Activated CD8-positive, alpha-beta T cell treated with anti-CD3 and anti-CD28 coated beads, Interleukin-2, amount 10 ng/mL, durations not matched to agents 7 days and 5 days (primary cell): ENCODE results near the gene APBB1. TPM values are rescaled to one million over a fixed set of nuclear protein-coding genes. Genes with fewer than 3 reads are reported as not detected.

Source experiments
- ATAC-seq: fragments of 150-1000 bp; cut with Tn5 transposase; one replicate; pipeline ENCODE4 v1.10.0; 2021; ENCODE audit warnings: moderate library complexity
- CTCF ChIA-PET: fragments of 350-600 bp; sonication (Branson Sonifier 250); formaldehyde crosslinking; loops from one replicate; lab custom pipeline; 2021; ENCODE audit warnings: antibody characterized with exemption; lab: Charles Lee
- POLR2A ChIA-PET: fragments of 350-600 bp; sonication (Branson Sonifier 250); formaldehyde crosslinking; loops from one replicate; lab custom pipeline; 2021; ENCODE audit warnings: antibody characterized with exemption; lab: Charles Lee
- DNase-seq: peaks from one replicate; pipeline ENCODE4 v3.0.0-alpha.2; 2020
- H3K27ac Mint-ChIP-seq: one replicate; pipeline ENCODE4 v1.8.0; 2021; ENCODE audit warnings: mild to moderate bottlenecking, mixed read lengths
- H3K27me3 Mint-ChIP-seq: one replicate; pipeline ENCODE4 v1.8.0; 2021; ENCODE audit warnings: low read depth, mixed read lengths
- H3K36me3 Mint-ChIP-seq: one replicate; pipeline ENCODE4 v1.8.0; 2021; ENCODE audit warnings: low read depth, mixed read lengths
- H3K4me1 Mint-ChIP-seq: one replicate; pipeline ENCODE4 v1.8.0; 2021; ENCODE audit warnings: low read depth, mixed read lengths
- H3K4me3 Mint-ChIP-seq: one replicate; pipeline ENCODE4 v1.8.0; 2021; ENCODE audit warnings: mild to moderate bottlenecking, mixed read lengths
- H3K9me3 Mint-ChIP-seq: one replicate; pipeline ENCODE4 v1.8.0; 2022; ENCODE audit warnings: mixed read lengths; ENCODE audit not compliant: insufficient read depth
- total RNA-seq, 2 experiments: library from RNA; stranded (reverse); gene quantifications; one replicate each; pipeline ENCODE4 v1.2.3, GENCODE V29; 2021

Gene APBB1
- total RNA-seq, 2 experiments from 2014 or later = 51.7 to 52.4 TPM

DNA sequence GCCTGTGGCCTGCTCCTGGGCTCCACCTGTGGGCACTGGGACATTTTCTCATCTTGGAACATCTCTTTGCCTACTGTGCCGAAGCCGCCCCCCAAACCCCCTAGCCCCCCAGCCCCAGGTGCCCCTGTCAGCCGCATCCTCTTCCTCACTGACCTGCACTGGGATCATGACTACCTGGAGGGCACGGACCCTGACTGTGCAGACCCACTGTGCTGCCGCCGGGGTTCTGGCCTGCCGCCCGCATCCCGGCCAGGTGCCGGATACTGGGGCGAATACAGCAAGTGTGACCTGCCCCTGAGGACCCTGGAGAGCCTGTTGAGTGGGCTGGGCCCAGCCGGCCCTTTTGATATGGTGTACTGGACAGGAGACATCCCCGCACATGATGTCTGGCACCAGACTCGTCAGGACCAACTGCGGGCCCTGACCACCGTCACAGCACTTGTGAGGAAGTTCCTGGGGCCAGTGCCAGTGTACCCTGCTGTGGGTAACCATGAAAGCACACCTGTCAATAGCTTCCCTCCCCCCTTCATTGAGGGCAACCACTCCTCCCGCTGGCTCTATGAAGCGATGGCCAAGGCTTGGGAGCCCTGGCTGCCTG, 27.3 kb downstream of the APBB1 start:
- Mint-ChIP-seq H3K27ac (peak overlapping the region; percentile 85), H3K4me3 (peak overlapping the region; percentile 89), H3K4me1 (peaks cover 46% of the 10 kb centered on the region), H3K36me3 (peaks cover 40% of the 10 kb centered on the region), H3K27me3 (peaks cover 2% of the 10 kb centered on the region), H3K9me3 (no peaks in the 10 kb centered on the region)
- no peak for DNase-seq
- ChIA-PET CTCF (interaction anchor here (0.7 to 6.3 kb wide), 5 partner anchors 11 to 52 kb away, joined by 3 to 92 read pairs (median 11); no protein-coding TSS in a partner anchor), POLR2A (interaction anchor here (0.7 to 2.9 kb wide), 5 partner anchors 10 to 90 kb away, joined by 3 to 55 read pairs (median 4); partner anchors contain the start of gene TIMM10B)
- no peak for ATAC-seq

DNA sequence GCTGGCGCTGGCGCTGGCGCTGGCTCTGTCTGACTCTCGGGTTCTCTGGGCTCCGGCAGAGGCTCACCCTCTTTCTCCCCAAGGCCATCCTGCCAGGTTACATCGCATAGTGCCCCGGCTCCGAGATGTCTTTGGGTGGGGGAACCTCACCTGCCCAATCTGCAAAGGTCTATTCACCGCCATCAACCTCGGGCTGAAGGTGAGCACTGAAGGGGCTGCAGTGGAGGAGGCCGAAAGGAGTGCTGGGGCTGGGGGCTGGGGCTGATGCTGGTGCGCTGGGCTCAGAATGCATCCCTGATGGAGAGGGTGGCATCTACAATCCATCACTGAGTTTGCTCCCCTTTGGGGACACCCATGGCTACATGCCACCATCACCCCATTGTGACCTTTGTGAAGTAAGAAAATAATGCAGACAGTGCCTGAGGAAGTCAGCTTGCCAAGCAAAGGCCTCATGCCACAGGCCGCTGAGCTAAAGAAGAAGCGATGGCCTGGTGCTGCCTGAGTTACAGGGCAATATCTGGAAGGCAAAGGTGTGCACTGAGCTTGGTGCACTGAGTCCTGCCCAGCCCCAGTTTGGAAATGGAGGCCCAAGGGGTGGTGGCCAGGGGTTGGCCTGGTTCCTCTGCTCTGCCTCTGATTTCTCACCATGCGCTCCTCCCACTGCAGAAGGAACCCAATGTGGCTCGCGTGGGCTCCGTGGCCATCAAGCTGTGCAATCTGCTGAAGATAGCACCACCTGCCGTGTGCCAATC, 28.0 kb downstream of the APBB1 start:
- H3K9me3 Mint-ChIP-seq = no peaks in the 10 kb centered on the region
- ATAC-seq (no peak), DNase-seq (peak; percentile 34)
- CTCF ChIA-PET = interaction anchor here (0.7 to 6.3 kb wide), 13 partner anchors 9 to 115 kb away, joined by 3 to 92 read pairs (median 4); partner anchors contain the start of gene APBB1
- POLR2A ChIA-PET = interaction anchor here (0.7 to 2.9 kb wide), 8 partner anchors 10 to 221 kb away, joined by 3 to 55 read pairs (median 6); partner anchors contain the start of genes APBB1, ARFIP2, TAF10 and TIMM10B
- peak overlapping the region; percentile 85 for H3K27ac Mint-ChIP-seq
- H3K36me3 Mint-ChIP-seq = peaks cover 34% of the 10 kb centered on the region
- peaks cover 2% of the 10 kb centered on the region for H3K27me3 Mint-ChIP-seq
- peaks cover 49% of the 10 kb centered on the region for H3K4me1 Mint-ChIP-seq
- peak overlapping the region; percentile 89 for H3K4me3 Mint-ChIP-seq

DNA sequence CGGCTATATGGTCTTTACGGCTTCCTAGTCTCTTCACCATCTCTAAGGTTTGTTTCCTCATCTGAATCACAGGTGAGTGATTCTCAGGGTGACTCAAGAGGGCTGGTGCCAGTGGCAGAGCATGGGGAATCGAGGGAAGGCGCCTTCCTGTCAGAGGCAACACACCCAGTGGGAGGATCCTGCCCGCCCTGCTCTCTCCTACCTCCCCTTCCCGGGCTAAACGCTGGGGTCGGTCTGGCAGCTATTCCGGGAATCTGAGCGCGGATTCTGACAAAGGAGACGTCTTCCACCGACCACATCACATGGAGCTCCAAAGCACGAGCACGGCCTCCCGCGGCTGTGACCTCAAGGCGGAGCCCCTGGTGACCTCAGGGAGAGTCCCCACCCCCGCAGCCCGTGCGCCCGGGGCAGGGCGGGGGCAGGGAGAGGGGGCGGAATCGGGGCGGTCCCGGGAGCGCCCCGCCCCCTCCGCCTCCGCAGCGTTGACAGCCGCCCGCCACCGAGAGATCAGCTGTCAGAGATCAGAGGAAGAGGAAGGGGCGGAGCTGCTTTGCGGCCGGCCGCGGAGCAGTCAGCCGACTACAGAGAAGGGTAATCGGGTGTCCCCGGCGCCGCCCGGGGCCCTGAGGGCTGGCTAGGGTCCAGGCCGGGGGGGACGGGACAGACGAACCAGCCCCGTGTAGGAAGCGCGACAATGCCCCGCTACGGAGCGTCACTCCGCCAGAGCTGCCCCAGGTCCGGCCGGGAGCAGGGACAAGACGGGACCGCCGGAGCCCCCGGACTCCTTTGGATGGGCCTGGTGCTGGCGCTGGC, 28.8 kb downstream of the APBB1 start, which contains the start of gene SMPD1:
Gene SMPD1, plus strand, starts transcription at position 570 of the 813 bp plus-strand sequence. Its CDS starts 125 bp downstream, at position 695.
- POLR2A ChIA-PET = interaction anchor here (1.0 to 2.9 kb wide), 6 partner anchors 11 to 222 kb away, joined by 3 to 55 read pairs (median 8); partner anchors contain the start of genes APBB1, ARFIP2, TAF10 and TIMM10B
- DNase-seq (peak; percentile 95), ATAC-seq (peak; percentile 92)
- Mint-ChIP-seq H3K27me3 (peaks cover 2% of the 10 kb centered on the region), H3K4me1 (peaks cover 57% of the 10 kb centered on the region), H3K36me3 (peaks cover 31% of the 10 kb centered on the region), H3K9me3 (no peaks in the 10 kb centered on the region), H3K4me3 (peak within 1 kb of the TSS; percentile 89), H3K27ac (peak within 1 kb of the TSS; percentile 95)
- CTCF ChIA-PET = interaction anchor here (0.8 to 6.3 kb wide), 13 partner anchors 9 to 293 kb away, joined by 3 to 92 read pairs (median 4); partner anchors contain the start of genes APBB1 and MRPL17

DNA sequence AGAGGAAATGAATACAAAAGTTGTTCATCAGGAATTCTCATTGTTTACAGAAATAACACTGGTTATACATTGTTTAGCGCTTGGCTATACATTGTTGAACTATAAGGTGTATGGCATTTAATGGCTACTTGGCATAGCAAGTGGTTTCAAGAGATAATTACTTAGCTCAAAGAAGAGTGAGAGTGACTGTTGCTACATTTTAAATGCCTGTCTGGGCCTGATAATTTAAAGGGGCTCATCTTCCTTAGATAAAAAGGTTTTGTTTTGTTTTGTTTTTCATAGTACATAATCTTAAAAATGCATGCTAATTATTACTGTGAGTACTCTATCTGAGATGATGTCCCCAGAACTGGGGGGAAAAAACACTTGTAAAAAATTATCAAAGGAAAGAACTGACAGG, 30.1 kb downstream of the APBB1 start:
- H3K4me1 Mint-ChIP-seq = peaks cover 63% of the 10 kb centered on the region
- no peak overlapping the region for H3K27ac Mint-ChIP-seq
- no peak overlapping the region for H3K4me3 Mint-ChIP-seq
- peaks cover 4% of the 10 kb centered on the region for H3K27me3 Mint-ChIP-seq
- no peaks in the 10 kb centered on the region for H3K9me3 Mint-ChIP-seq
- H3K36me3 Mint-ChIP-seq = peaks cover 25% of the 10 kb centered on the region
- DNase-seq (no peak), ATAC-seq (no peak)
- CTCF ChIA-PET = interaction anchor here (0.8 to 6.3 kb wide), 9 partner anchors 11 to 367 kb away, joined by 3 to 92 read pairs (median 5); partner anchors contain the start of gene HPX
- POLR2A ChIA-PET = interaction anchor here (2.7 to 2.9 kb wide), 2 partner anchors 10 to 93 kb away, joined by 9 to 19 read pairs; partner anchors contain the start of genes ARFIP2 and TIMM10B

DNA sequence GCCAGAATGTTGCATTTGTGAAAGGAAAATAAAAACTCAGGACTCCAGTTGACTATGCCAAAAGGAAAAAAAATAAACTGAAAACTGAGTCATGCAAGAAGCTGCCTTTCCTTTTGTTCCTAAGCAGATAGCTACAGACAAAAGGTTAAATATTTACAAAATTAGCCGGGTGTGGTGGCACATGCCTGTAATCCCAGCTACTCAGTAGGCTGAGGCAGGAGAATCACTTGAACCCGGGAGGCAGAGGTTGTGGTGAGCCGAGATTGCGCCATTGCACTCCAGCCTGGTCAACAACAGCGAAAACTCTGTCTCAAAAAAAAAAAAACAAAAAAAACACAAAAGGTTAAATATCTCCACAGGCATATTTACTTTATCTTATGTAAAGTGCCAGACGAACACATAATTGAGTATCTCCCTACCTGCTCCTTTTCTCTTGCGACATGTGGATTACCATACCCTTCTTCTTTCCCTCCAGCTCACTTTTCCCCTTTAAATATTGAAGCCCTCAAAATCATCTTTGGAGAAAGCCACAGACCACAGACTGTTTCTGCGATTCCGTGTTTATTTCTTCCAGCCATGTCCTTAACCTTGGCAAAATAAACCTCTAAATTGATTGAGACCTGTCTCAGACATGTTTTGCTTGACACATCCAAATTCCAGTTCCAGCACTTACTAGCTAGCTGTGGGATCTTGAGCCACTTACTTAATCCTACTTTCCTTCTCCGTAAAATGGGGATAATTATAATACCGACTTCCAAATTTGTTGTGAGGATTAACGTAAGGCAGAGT, 30.9 kb downstream of the APBB1 start:
- Mint-ChIP-seq H3K9me3 (no peaks in the 10 kb centered on the region), H3K27me3 (peaks cover 4% of the 10 kb centered on the region), H3K27ac (no peak overlapping the region), H3K4me3 (no peak overlapping the region), H3K4me1 (peaks cover 57% of the 10 kb centered on the region), H3K36me3 (peaks cover 17% of the 10 kb centered on the region)
- no peak for ATAC-seq
- ChIA-PET POLR2A (interaction anchor here (1.0 to 2.7 kb wide), 2 partner anchors 88 to 94 kb away, joined by 3 to 9 read pairs; partner anchors contain the start of genes ARFIP2 and TIMM10B), CTCF (interaction anchor here (0.8 to 6.3 kb wide), 10 partner anchors 10 to 367 kb away, joined by 3 to 92 read pairs (median 3); no protein-coding TSS in a partner anchor)
- no peak for DNase-seq

DNA sequence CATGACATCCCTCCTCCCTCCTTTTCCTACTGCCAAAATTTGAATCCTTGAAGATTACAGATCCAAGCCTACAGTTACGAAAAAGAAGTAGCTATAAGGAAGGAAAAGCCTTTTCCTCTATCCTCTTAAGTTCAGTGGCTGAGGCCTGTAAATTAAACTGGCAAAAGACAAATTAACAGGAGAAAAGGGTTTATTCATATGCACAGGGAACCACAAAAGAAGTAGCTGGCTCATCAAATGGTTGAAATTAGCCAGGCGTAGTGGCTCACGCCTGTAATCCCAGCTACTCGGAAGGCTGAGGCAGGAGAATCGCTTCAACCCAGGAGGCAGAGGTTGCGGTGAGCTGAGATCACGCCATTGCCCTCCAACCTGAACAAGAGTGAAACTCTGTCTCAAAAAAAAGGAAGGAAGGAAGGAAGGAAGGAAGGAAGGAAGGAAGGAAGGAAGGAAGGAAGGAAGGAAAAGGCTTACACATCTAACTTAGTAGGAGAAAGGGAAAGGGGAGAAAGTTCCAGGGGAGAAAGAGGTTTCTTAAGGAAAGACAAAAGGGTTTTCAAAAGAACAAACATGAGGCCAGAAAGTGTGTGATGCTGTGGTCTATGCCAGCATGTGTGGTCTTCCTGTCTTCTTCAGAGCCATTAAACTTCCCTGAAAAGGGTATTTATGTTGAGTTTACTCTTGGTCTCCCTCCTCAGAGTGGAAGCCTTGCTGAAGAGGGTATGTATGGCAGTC, 33.7 kb downstream of the APBB1 start:
- Mint-ChIP-seq H3K9me3 (no peaks in the 10 kb centered on the region), H3K36me3 (no peaks in the 10 kb centered on the region), H3K4me3 (no peak overlapping the region), H3K27me3 (peaks cover 4% of the 10 kb centered on the region), H3K4me1 (peaks cover 42% of the 10 kb centered on the region), H3K27ac (no peak overlapping the region)
- ChIA-PET CTCF (interaction anchor here (1.5 to 2.1 kb wide), 2 partner anchors 59 to 428 kb away, joined by 3 to 16 read pairs; no protein-coding TSS in a partner anchor), POLR2A (no interaction called here)
- DNase-seq = no peak
- ATAC-seq = no peak

DNA sequence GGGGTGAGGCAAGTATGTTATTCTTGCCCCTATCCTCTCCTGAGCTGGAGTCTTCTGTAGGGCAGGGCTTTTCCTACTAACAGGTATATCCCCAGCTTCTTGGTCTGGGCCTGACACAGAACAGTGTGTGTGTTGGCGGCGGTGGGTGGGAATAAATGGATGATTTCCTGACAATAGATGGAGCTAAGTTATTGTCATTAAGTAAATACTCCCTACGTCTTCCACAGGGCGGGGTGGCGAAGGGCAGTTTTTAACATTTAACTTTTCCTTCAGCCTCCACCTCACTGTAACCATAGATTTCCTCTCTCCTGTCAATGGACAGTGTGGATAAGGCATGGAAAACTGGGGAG, 40.3 kb downstream of the APBB1 start:
- H3K36me3 Mint-ChIP-seq = no peaks in the 10 kb centered on the region
- peak overlapping the region; percentile 55 for H3K4me3 Mint-ChIP-seq
- ChIA-PET CTCF (interaction anchor here (0.6 to 12.4 kb wide), 90 partner anchors 9 to 380 kb away, joined by 3 to 657 read pairs (median 5); partner anchors contain the start of genes APBB1, ARFIP2, CAVIN3 and DNHD1), POLR2A (interaction anchor here (0.8 to 2.9 kb wide), 9 partner anchors 11 to 304 kb away, joined by 3 to 21 read pairs (median 8); partner anchors contain the start of genes APBB1, ARFIP2, MRPL17 and SMPD1)
- no peak for ATAC-seq
- peaks cover 39% of the 10 kb centered on the region for H3K4me1 Mint-ChIP-seq
- no peaks in the 10 kb centered on the region for H3K27me3 Mint-ChIP-seq
- H3K27ac Mint-ChIP-seq = peak overlapping the region; percentile 91
- H3K9me3 Mint-ChIP-seq = no peaks in the 10 kb centered on the region
- no peak for DNase-seq

DNA sequence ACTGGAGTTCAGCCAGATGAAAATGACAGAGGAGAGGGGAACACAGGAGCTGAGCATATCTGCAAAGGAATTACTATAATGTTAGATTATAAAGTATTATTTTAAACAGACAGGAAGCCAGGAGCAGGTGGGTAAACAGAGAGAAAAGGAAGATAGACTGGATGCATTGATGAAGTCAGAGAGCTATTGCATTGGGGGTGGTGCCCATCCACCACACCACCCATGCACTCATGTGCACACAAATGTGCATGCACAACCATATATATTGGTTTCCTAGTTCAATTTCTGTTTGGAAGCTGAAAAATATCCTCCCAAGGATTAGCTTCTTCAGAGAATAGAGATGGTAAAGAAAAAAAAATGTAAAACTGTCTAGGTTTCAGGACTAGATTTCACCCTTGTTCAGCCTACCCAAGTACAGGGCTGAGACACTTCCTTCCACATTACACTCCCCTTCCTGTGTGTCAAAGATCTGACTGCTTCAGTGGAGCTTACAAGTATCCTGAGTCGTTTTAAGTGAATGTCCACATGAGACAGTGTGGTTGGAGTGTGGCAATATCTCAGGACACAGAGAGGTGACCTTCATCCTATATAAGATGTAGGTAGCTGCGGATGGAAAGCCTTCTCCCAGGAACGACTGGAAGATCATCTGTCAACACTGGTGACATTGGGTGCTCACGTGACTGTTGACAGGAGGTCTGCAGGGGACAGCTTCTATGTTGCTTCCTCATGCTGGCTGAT, 40.8 kb downstream of the APBB1 start:
- DNase-seq = peak; percentile 53
- peak overlapping the region; percentile 91 for H3K27ac Mint-ChIP-seq
- peaks cover 39% of the 10 kb centered on the region for H3K4me1 Mint-ChIP-seq
- no peaks in the 10 kb centered on the region for H3K27me3 Mint-ChIP-seq
- peak overlapping the region; percentile 55 for H3K4me3 Mint-ChIP-seq
- ATAC-seq = peak; percentile 84
- no peaks in the 10 kb centered on the region for H3K9me3 Mint-ChIP-seq
- ChIA-PET POLR2A (interaction anchor here (0.8 to 2.9 kb wide), 9 partner anchors 12 to 305 kb away, joined by 3 to 21 read pairs (median 8); partner anchors contain the start of genes APBB1, ARFIP2, MRPL17 and SMPD1), CTCF (interaction anchor here (1.0 to 12.4 kb wide), 45 partner anchors 12 to 381 kb away, joined by 3 to 657 read pairs (median 14); partner anchors contain the start of genes APBB1, ARFIP2, DNHD1 and HPX)
- H3K36me3 Mint-ChIP-seq = no peaks in the 10 kb centered on the region

DNA sequence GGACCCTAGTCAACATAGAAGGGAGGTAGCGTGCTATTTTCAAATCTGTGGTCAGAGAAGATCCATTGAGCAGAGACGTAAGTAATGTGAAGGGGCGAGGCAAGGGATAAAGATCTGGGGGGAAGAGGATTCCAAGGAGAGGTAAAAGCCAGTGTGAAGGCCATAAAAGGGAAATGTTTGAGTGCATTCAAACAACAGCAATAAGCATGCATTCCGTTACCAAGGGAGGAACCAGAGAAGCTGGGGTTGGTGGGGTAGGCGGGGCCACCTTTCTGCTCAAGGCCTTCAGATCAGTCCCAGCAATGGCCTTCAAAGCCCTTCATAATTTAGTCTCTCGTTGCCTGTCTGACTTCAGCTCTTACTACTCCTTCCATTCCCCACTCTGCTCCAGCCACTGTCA, 47.1 kb downstream of the APBB1 start:
- H3K4me3 Mint-ChIP-seq = no peak overlapping the region
- no peak for DNase-seq
- no peaks in the 10 kb centered on the region for H3K27me3 Mint-ChIP-seq
- no peak overlapping the region for H3K27ac Mint-ChIP-seq
- ChIA-PET CTCF (interaction anchor here (8.2 kb wide), 1 partner anchor 9 kb away, joined by 108 read pairs; no protein-coding TSS in a partner anchor), POLR2A (no interaction called here)
- H3K36me3 Mint-ChIP-seq = no peaks in the 10 kb centered on the region
- no peak for ATAC-seq
- H3K4me1 Mint-ChIP-seq = peaks cover 12% of the 10 kb centered on the region
- H3K9me3 Mint-ChIP-seq = no peaks in the 10 kb centered on the region
